KMS-11 (cell line): ENCODE data around the gene ZBTB39.

Experiments
- H2AFZ ChIP-seq: fragments of 200-600 bp; sonication (generic); 2 replicates; pipeline ENCODE4 v1.6.1; 2016; ENCODE audit warnings: antibody characterized with exemption, mixed run types, low read depth
- H3K27ac ChIP-seq: fragments of 200-600 bp; sonication (generic); 2 replicates; pipeline ENCODE4 v1.6.1; 2016; ENCODE audit warnings: mild to moderate bottlenecking, mixed run types
- H3K27me3 ChIP-seq: fragments of 200-600 bp; sonication (generic); 2 replicates; pipeline ENCODE4 v1.6.1; 2017; ENCODE audit warnings: mild to moderate bottlenecking, low read depth, mixed run types, moderate library complexity; ENCODE audit not compliant: insufficient read depth
- H3K36me3 ChIP-seq: fragments of 200-600 bp; sonication (generic); 2 replicates; pipeline ENCODE4 v1.6.1; 2017; ENCODE audit warnings: mild to moderate bottlenecking, mixed run types; ENCODE audit not compliant: insufficient read depth
- H3K4me1 ChIP-seq: fragments of 200-600 bp; sonication (generic); 2 replicates; pipeline ENCODE4 v1.6.1; 2016; ENCODE audit warnings: mild to moderate bottlenecking, low read depth, mixed run types; ENCODE audit not compliant: poor library complexity, severe bottlenecking
- H3K4me2 ChIP-seq: fragments of 200-600 bp; sonication (generic); 2 replicates; pipeline ENCODE4 v1.7.0; 2016; ENCODE audit warnings: mild to moderate bottlenecking, mixed run types
- H3K4me3 ChIP-seq: fragments of 200-600 bp; sonication (generic); IDR thresholded peaks from 2 replicates; pipeline ENCODE4 v1.6.1; 2017; ENCODE audit warnings: low read depth, low read length, mixed read lengths; ENCODE audit not compliant: insufficient read depth
- H3K79me2 ChIP-seq: fragments of 200-600 bp; sonication (generic); 2 replicates; pipeline ENCODE4 v1.6.1; 2016; ENCODE audit warnings: low read depth, mixed run types; ENCODE audit not compliant: insufficient read depth
- H3K9ac ChIP-seq: fragments of 200-600 bp; sonication (generic); 2 replicates; pipeline ENCODE4 v1.6.1; 2016; ENCODE audit warnings: mild to moderate bottlenecking, mixed run types
- H4K20me1 ChIP-seq: fragments of 200-600 bp; sonication (generic); 2 replicates; pipeline ENCODE4 v1.6.1; 2016; ENCODE audit warnings: mild to moderate bottlenecking, mixed run types; ENCODE audit not compliant: insufficient read depth
- TF ChIP-seq, protein P1 (sequence below): fragments of 200-600 bp; sonication (generic); conservative IDR thresholded peaks from 2 replicates; pipeline ENCODE4 v1.6.1; 2017; ENCODE audit warnings: low read depth, mild to moderate bottlenecking, antibody characterized with exemption, low read length, moderate library complexity, mixed read lengths

Gene ZBTB39

DNA sequence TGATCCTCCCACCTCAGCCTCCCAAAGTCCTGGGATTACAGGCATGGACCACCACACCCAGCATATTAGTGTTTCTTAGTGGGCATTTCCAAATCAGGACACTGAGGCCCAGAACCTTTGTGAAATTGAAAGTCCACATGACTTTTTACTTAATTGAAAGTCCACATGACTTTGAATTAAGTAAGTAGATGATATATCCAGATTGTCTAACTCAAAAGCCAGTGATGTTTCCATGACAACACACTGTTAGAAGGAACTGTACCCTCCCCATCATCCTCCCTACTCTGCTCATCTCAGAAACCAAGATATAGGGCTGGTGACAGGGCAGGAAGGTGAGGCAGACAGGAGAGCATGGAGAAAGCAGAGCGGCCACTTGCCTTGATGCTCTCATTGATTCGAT, 36.3 kb upstream of the ZBTB39 start:
- H3K4me3 ChIP-seq: no peak overlapping the region
- no peak overlapping the region for H3K27ac ChIP-seq
- H3K27me3 ChIP-seq: peaks cover 5% of the 10 kb centered on the region; the same call in 1 of the 2 replicates
- H3K4me2 ChIP-seq: no peak overlapping the region
- H3K4me1 ChIP-seq: no peaks in the 10 kb centered on the region
- no peaks in the 10 kb centered on the region for H3K79me2 ChIP-seq
- H3K9ac ChIP-seq: no peak overlapping the region
- TF ChIP-seq, protein P1, sequence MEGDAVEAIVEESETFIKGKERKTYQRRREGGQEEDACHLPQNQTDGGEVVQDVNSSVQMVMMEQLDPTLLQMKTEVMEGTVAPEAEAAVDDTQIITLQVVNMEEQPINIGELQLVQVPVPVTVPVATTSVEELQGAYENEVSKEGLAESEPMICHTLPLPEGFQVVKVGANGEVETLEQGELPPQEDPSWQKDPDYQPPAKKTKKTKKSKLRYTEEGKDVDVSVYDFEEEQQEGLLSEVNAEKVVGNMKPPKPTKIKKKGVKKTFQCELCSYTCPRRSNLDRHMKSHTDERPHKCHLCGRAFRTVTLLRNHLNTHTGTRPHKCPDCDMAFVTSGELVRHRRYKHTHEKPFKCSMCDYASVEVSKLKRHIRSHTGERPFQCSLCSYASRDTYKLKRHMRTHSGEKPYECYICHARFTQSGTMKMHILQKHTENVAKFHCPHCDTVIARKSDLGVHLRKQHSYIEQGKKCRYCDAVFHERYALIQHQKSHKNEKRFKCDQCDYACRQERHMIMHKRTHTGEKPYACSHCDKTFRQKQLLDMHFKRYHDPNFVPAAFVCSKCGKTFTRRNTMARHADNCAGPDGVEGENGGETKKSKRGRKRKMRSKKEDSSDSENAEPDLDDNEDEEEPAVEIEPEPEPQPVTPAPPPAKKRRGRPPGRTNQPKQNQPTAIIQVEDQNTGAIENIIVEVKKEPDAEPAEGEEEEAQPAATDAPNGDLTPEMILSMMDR: no peak
- H3K36me3 ChIP-seq: no peaks in the 10 kb centered on the region
- H2AFZ ChIP-seq: no peak overlapping the region
- no peaks in the 10 kb centered on the region for H4K20me1 ChIP-seq

DNA sequence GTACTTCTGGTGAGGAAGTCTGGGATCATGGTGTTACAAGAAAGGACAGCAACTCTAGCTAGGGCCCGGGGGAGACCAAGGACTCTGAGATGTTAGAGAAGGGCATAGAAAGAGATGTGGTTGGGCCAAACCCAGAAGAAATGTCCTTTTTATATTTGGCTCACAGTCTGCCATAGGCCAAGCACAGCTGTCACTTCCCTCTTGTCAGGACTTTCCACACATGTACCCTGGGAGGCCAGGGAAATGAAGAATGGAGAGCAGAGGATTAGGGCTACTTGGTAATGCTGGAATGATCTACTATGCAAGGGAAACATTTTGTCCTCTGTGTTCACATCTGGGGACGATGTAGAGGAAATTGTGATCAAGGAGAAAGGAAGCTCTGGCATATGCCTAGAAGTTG, 34.4 kb upstream of the ZBTB39 start:
- H3K79me2 ChIP-seq: no peaks in the 10 kb centered on the region
- H3K27me3 ChIP-seq: no peaks in the 10 kb centered on the region; the same call in 1 of the 2 replicates
- H3K4me3 ChIP-seq: no peak overlapping the region
- no peaks in the 10 kb centered on the region for H3K4me1 ChIP-seq
- TF ChIP-seq, protein P1: no peak
- H2AFZ ChIP-seq: no peak overlapping the region
- H3K4me2 ChIP-seq: no peak overlapping the region
- no peak overlapping the region for H3K27ac ChIP-seq
- no peaks in the 10 kb centered on the region for H3K36me3 ChIP-seq
- H4K20me1 ChIP-seq: no peaks in the 10 kb centered on the region
- no peak overlapping the region for H3K9ac ChIP-seq

DNA sequence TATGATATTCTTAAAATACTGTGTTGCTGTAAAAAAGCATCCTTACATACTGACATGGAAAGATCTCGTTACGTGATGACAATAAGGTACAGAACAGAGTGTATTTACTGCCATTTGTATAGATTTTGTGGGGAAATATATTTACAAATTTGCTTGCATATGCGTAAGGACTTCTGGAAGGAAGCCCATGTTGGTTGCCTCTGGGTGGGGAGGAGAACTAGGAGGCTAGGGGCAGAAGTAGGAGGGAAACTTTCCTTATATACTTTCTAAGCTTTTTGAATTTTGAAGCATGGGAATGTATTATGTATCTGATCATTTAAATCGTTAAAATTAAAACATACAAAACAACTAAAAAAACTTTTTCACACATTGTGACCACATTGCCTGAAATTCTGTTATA, 33.9 kb upstream of the ZBTB39 start:
- Histone ChIP-seq H4K20me1 (no peaks in the 10 kb centered on the region), H2AFZ (no peak overlapping the region), H3K4me2 (no peak overlapping the region), H3K27me3 (no peaks in the 10 kb centered on the region; the same call in 1 of the 2 replicates), H3K4me3 (no peak overlapping the region), H3K4me1 (no peaks in the 10 kb centered on the region), H3K36me3 (no peaks in the 10 kb centered on the region), H3K79me2 (no peaks in the 10 kb centered on the region), H3K27ac (no peak overlapping the region), H3K9ac (no peak overlapping the region)
- TF ChIP-seq, protein P1: no peak

DNA sequence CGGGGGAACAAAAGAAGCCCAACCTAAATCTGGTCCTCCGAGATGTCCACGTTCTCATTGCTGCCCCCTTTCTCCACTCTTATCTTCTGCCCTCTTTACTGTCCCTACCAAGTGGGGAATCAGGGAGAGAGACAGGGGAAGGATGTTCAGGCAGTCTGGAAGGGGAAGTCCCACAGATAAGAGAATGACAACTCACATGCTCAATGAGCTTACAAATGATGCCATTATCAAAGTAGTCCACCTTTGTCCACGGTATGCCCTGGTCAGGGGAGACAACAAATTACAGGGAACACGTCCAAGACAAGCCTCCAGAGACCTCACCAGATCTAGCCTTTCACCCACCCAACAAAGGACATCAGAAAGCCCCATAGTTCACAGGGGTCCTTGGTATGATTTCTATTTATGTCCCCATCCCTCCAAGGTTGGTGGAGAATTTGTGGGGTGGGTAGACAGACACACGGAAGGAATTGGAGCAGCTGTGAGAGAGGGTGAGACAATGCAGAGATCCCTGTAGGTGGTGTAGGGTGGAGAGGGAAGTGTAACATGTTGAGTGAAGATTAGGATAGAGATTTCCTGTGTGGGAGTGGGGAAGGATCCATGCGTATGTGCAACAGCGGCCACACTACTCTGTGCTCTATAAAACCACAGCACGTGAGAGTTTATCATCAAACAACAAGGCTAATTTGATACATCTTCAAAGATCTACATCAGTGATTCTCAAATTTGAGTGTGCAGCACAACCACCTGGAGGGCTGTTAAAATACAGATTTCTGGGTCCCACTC, 32.9 kb upstream of the ZBTB39 start:
- Histone ChIP-seq H3K36me3 (no peaks in the 10 kb centered on the region), H4K20me1 (no peaks in the 10 kb centered on the region), H3K9ac (no peak overlapping the region), H3K27ac (no peak overlapping the region), H3K4me3 (no peak overlapping the region), H3K79me2 (no peaks in the 10 kb centered on the region), H3K4me1 (no peaks in the 10 kb centered on the region), H3K4me2 (no peak overlapping the region), H3K27me3 (no peaks in the 10 kb centered on the region; the same call in 1 of the 2 replicates), H2AFZ (no peak overlapping the region)
- TF ChIP-seq, protein P1: no peak
